Subcutaneous adipose tissue (tissue), 4 donors: Measurements from ENCODE around the gene JAKMIP3. TPM values are rescaled to one million over a fixed set of nuclear protein-coding genes. Genes with fewer than 3 reads are reported as not detected.

Source experiments
- total RNA-seq, 4 donors: library from RNA; depleted of rRNA; stranded (reverse); fragments of >200 nt; gene quantifications; one replicate each; pipeline ENCODE4 v1.1.0, GENCODE V29; 2016
- TF ChIP-seq, protein P1 (sequence below): fragments of 450-650 bp; IDR thresholded peaks from one replicate; pipeline ENCODE4 v1.5.1; 2016; ENCODE audit warnings: low read depth, mild to moderate bottlenecking, control low read depth, antibody characterized with exemption, moderate library complexity

Gene JAKMIP3
- total RNA-seq, 4 donors from 2014 or later: 0.16 to 0.75 (median 0.31) TPM

DNA sequence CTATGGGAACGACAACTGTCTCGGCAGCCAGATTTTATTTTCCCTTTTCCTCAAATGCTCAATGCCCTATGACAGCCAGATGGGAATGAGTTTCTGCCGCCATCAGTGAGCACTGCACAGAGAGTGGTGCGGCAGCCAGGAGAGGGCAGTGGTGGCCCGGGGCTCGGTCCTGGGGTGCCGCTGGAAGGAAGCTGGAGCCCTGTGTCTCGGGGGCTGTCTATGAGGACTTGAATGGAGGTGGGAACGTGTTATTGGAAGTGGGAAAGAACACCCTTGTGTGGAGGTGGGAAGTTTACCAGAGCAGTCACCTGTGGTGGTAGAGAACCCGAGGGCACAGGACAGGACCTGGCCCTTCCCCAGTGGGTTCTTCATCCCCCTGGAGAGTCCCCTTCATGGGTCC is 35.8 kb downstream of the JAKMIP3 start:
- TF ChIP-seq, protein P1, sequence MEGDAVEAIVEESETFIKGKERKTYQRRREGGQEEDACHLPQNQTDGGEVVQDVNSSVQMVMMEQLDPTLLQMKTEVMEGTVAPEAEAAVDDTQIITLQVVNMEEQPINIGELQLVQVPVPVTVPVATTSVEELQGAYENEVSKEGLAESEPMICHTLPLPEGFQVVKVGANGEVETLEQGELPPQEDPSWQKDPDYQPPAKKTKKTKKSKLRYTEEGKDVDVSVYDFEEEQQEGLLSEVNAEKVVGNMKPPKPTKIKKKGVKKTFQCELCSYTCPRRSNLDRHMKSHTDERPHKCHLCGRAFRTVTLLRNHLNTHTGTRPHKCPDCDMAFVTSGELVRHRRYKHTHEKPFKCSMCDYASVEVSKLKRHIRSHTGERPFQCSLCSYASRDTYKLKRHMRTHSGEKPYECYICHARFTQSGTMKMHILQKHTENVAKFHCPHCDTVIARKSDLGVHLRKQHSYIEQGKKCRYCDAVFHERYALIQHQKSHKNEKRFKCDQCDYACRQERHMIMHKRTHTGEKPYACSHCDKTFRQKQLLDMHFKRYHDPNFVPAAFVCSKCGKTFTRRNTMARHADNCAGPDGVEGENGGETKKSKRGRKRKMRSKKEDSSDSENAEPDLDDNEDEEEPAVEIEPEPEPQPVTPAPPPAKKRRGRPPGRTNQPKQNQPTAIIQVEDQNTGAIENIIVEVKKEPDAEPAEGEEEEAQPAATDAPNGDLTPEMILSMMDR: no peak

DNA sequence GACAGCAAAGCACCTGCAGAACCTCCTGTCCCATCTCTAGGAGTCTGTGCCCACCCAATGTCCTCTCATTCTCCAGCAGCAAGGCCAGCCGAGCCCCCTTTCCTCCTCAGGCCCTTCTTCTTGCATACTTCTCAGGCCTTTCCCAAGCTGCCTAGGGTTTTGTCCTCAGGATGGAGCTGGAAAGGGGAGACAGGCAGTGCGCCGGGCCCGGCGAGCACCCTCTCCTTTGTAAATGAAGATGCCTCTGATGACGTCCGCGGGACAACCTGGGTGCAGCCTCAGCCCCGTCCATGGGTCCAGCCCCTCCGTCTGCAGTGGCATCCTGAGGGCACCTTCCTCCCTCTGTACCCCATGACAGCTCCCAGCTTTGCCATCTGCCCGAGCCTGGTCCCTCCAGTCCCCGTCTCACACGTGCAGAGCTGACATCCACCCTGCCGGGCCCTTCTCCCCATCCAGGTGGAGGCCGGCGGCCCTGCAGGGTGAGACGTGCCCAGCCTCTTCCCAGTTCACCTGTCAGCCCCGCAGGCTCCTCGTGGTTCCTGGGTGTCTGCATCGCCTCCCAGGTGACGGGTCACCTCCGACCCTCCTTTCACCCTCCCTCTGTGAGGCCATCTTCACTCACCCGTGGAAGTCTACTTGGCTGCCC is 36.4 kb downstream of the JAKMIP3 start:
- TF ChIP-seq, protein P1: no peak

- TF ChIP-seq, protein P1: no peak
Measured at GRCh38 chr10:132102717-132103110, 37.0 kb downstream of the JAKMIP3 start.

DNA sequence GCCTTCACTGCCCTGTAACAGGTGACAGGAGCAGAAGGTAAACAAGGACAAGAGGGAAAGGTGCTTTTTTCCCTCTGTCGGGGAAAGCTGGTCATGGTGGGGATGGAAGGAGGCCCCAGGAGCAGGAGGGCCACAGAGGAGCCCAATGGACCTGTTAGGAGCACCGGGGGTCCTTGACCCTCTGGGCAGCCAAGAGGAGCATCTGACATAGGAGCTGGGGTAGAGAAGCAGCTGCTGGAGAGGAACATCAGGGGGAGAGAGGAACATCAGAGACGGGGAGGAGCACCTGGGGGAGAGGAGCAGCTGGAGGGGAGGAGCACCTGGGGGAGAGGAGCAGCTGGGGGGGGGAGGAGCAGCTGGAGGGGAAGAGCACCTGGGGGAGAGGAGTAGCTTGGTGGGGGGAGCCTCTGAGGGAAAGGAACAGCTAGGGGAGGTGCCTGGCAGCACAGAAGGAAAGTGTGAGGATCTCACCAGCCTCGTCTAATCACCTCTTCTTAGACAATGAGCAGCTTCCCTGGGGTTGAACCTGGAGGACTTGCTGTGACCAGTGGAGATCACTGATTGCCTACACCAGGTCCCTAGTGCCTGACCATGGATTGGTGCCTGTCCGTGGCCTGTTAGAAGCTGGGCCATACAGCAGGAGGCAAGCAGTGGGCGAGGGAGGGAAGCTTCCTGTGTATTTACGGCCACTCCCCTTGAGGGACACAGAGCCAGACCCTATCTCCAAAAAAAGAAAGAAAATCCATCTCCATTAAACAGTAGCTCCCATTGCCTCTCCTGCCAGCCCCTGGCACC is 37.6 kb downstream of the JAKMIP3 start:
- TF ChIP-seq, protein P1: no peak

DNA sequence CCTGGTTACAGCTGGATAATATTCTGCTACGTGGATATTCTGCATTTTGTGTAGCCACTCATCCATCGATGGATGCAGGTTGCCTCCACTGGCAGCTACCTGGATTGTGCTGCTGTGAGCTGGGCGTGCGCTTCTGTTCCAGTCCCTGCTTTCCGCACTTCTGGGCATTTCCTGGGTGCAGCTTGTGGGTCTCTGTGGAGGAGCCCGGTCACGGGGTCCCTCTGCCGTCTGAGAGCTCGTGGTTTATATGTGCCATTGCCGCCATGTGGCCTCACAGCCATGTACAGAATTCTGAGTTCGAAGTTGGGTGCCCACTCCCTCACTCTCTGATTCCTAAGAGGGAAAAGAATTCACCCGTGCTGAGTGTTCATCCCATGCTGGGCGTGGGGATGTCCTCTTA is 38.3 kb downstream of the JAKMIP3 start:
- TF ChIP-seq, protein P1: no peak

GRCh38 chr10:132104471-132105301 is 38.9 kb downstream of the JAKMIP3 start:
- TF ChIP-seq, protein P1: no peak
